Measurements from ENCODE around the gene MAP3K14.

Gene MAP3K14

GRCh38 chr17:45324336-45324735, 7.5 kb upstream of the MAP3K14 start:
- H3K27me3 ChIP-seq (replicated peaks; ENCODE audit: control insufficient read depth, insufficient read depth, low read length): no peaks in the 10 kb centered on the region
- DNase-seq (ENCODE audit: low read depth): no peak

GRCh38 chr17:45322168-45322567, 5.3 kb upstream of the MAP3K14 start:
- Histone ChIP-seq H3K4me1 (ENCODE audit: control insufficient read depth, insufficient read depth, low read length) (peaks cover 31% of the 10 kb centered on the region), H3K9ac (ENCODE audit: low read length) (no peak overlapping the region), H3K4me3 (ENCODE audit: low read length) (no peak overlapping the region), H3K9me3 (ENCODE audit: control insufficient read depth, low read length) (no peaks in the 10 kb centered on the region), H3K27me3 (replicated peaks; ENCODE audit: control insufficient read depth, insufficient read depth, low read length) (no peaks in the 10 kb centered on the region), H3K36me3 (ENCODE audit: control insufficient read depth, insufficient read depth, low read length, severe bottlenecking) (no peaks in the 10 kb centered on the region)
- no peak for DNase-seq (ENCODE audit: low read depth)

More at GRCh38 chr17:45324336-45324735, 7.5 kb upstream of the MAP3K14 start:
- Histone ChIP-seq H3K4me1 (ENCODE audit: control insufficient read depth, insufficient read depth, low read length) (peaks cover 25% of the 10 kb centered on the region), H3K9me3 (ENCODE audit: control insufficient read depth, low read length) (no peaks in the 10 kb centered on the region), H3K36me3 (ENCODE audit: control insufficient read depth, insufficient read depth, low read length, severe bottlenecking) (no peaks in the 10 kb centered on the region), H3K4me3 (ENCODE audit: low read length) (no peak overlapping the region), H3K9ac (ENCODE audit: low read length) (no peak overlapping the region)

- H3K27me3 ChIP-seq (replicated peaks; ENCODE audit: control insufficient read depth, insufficient read depth, low read length): no peaks in the 10 kb centered on the region
- H3K4me3 ChIP-seq (ENCODE audit: low read length): no peak overlapping the region
- peaks cover 34% of the 10 kb centered on the region for H3K4me1 ChIP-seq (ENCODE audit: control insufficient read depth, insufficient read depth, low read length)
- no peaks in the 10 kb centered on the region for H3K36me3 ChIP-seq (ENCODE audit: control insufficient read depth, insufficient read depth, low read length, severe bottlenecking)
- peak overlapping the region; percentile 43 for H3K9ac ChIP-seq (ENCODE audit: low read length)
- peak; percentile 96 for DNase-seq (ENCODE audit: low read depth)
- H3K9me3 ChIP-seq (ENCODE audit: control insufficient read depth, low read length): no peaks in the 10 kb centered on the region
Observed at GRCh38 chr17:45320931-45321461, 4.2 kb upstream of the MAP3K14 start.

- H3K4me3 ChIP-seq (ENCODE audit: low read length): no peak overlapping the region
- H3K9me3 ChIP-seq (ENCODE audit: control insufficient read depth, low read length): no peaks in the 10 kb centered on the region
- H3K36me3 ChIP-seq (ENCODE audit: control insufficient read depth, insufficient read depth, low read length, severe bottlenecking): no peaks in the 10 kb centered on the region
- peak; percentile 44 for DNase-seq (ENCODE audit: low read depth)
- H3K27me3 ChIP-seq (replicated peaks; ENCODE audit: control insufficient read depth, insufficient read depth, low read length): no peaks in the 10 kb centered on the region
- H3K4me1 ChIP-seq (ENCODE audit: control insufficient read depth, insufficient read depth, low read length): peaks cover 39% of the 10 kb centered on the region
- H3K9ac ChIP-seq (ENCODE audit: low read length): peak overlapping the region; percentile 40
Observed at GRCh38 chr17:45320349-45320930, 3.6 kb upstream of the MAP3K14 start.

- H3K9ac ChIP-seq (ENCODE audit: low read length): no peak overlapping the region
- DNase-seq (ENCODE audit: low read depth): peak; percentile 53
- H3K9me3 ChIP-seq (ENCODE audit: control insufficient read depth, low read length): no peaks in the 10 kb centered on the region
- H3K4me1 ChIP-seq (ENCODE audit: control insufficient read depth, insufficient read depth, low read length): peaks cover 51% of the 10 kb centered on the region
- no peaks in the 10 kb centered on the region for H3K27me3 ChIP-seq (replicated peaks; ENCODE audit: control insufficient read depth, insufficient read depth, low read length)
- no peaks in the 10 kb centered on the region for H3K36me3 ChIP-seq (ENCODE audit: control insufficient read depth, insufficient read depth, low read length, severe bottlenecking)
- no peak overlapping the region for H3K4me3 ChIP-seq (ENCODE audit: low read length)
Observed at GRCh38 chr17:45319239-45319703, 2.5 kb upstream of the MAP3K14 start.

GRCh38 chr17:45318561-45319230, 1.9 kb upstream of the MAP3K14 start:
- Histone ChIP-seq H3K36me3 (ENCODE audit: control insufficient read depth, insufficient read depth, low read length, severe bottlenecking) (no peaks in the 10 kb centered on the region), H3K9me3 (ENCODE audit: control insufficient read depth, low read length) (no peaks in the 10 kb centered on the region), H3K4me1 (ENCODE audit: control insufficient read depth, insufficient read depth, low read length) (peaks cover 55% of the 10 kb centered on the region), H3K4me3 (ENCODE audit: low read length) (no peak overlapping the region), H3K27me3 (replicated peaks; ENCODE audit: control insufficient read depth, insufficient read depth, low read length) (no peaks in the 10 kb centered on the region), H3K9ac (ENCODE audit: low read length) (no peak overlapping the region)
- DNase-seq (ENCODE audit: low read depth): no peak

GRCh38 chr17:45317111-45317928, 500 bp upstream of the MAP3K14 start:
- Histone ChIP-seq H3K4me1 (ENCODE audit: control insufficient read depth, insufficient read depth, low read length) (peaks cover 66% of the 10 kb centered on the region), H3K36me3 (ENCODE audit: control insufficient read depth, insufficient read depth, low read length, severe bottlenecking) (no peaks in the 10 kb centered on the region), H3K9me3 (ENCODE audit: control insufficient read depth, low read length) (no peaks in the 10 kb centered on the region), H3K27me3 (replicated peaks; ENCODE audit: control insufficient read depth, insufficient read depth, low read length) (no peaks in the 10 kb centered on the region), H3K4me3 (ENCODE audit: low read length) (peak overlapping the region; percentile 91), H3K9ac (ENCODE audit: low read length) (peak overlapping the region; percentile 85)
- peak; percentile 100 for DNase-seq (ENCODE audit: low read depth)

- Histone ChIP-seq H3K27me3 (replicated peaks; ENCODE audit: control insufficient read depth, insufficient read depth, low read length) (no peaks in the 10 kb centered on the region), H3K4me3 (ENCODE audit: low read length) (peak overlapping the region; percentile 91), H3K4me1 (ENCODE audit: control insufficient read depth, insufficient read depth, low read length) (peaks cover 70% of the 10 kb centered on the region), H3K36me3 (ENCODE audit: control insufficient read depth, insufficient read depth, low read length, severe bottlenecking) (no peaks in the 10 kb centered on the region), H3K9ac (ENCODE audit: low read length) (peak overlapping the region; percentile 89), H3K9me3 (ENCODE audit: control insufficient read depth, low read length) (no peaks in the 10 kb centered on the region)
- DNase-seq (ENCODE audit: low read depth): no peak
Observed at GRCh38 chr17:45315648-45316433, 979 bp downstream of the MAP3K14 start.

- peak; percentile 60 for DNase-seq (ENCODE audit: low read depth)
- H3K4me1 ChIP-seq (ENCODE audit: control insufficient read depth, insufficient read depth, low read length): peaks cover 68% of the 10 kb centered on the region
- no peaks in the 10 kb centered on the region for H3K36me3 ChIP-seq (ENCODE audit: control insufficient read depth, insufficient read depth, low read length, severe bottlenecking)
- H3K9me3 ChIP-seq (ENCODE audit: control insufficient read depth, low read length): no peaks in the 10 kb centered on the region
- H3K9ac ChIP-seq (ENCODE audit: low read length): peak overlapping the region; percentile 89
- H3K4me3 ChIP-seq (ENCODE audit: low read length): peak overlapping the region; percentile 91
- no peaks in the 10 kb centered on the region for H3K27me3 ChIP-seq (replicated peaks; ENCODE audit: control insufficient read depth, insufficient read depth, low read length)
Observed at GRCh38 chr17:45314741-45315647, 1.8 kb downstream of the MAP3K14 start.

Data from adipocyte (in vitro differentiated cells).